HG03066 (cell line): Measurements from ENCODE around the gene LSMEM2.
A peak's percentile ranks its signal among the peaks of the same experiment; 100 is the strongest.
"Not testable (repeated sequence)": the region's sequence is repeated elsewhere in the genome, so short reads cannot be mapped to it uniquely, and the experiment has no call there.

Experiments used
- ATAC-seq: cut with Tn5 transposase; IDR thresholded peaks from one replicate; pipeline ENCODE4 v1.9.1; 2021; ENCODE audit warnings: low read depth; ENCODE audit not compliant: unreplicated experiment

The LSMEM2 gene

GRCh38 chr3:50295553-50296431 lies 16.9 kb downstream of the LSMEM2 start:
- ATAC-seq: no peak

GRCh38 chr3:50296721-50297383 lies 18.0 kb downstream of the LSMEM2 start:
- no peak for ATAC-seq

DNA sequence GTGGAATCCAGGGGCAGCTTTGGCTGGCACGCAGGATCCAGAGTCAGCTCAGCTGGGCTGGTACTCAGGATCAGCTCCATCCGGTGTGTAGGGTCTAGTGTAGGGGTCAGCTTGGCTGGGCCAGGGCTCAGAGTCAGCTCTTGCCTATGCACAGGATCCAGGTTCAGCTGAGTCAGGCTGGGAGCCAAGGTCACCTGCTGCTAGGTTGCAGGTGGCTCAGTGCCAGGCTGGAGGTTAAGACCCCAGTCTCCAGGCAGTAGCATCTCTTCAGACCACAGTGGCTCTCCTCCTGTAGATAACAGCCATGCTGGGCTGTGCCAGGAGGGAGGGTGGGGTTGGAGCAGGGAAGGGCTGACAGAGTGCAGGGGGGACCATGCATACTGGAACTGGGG lies 18.5 kb downstream of the LSMEM2 start:
- ATAC-seq: no peak

DNA sequence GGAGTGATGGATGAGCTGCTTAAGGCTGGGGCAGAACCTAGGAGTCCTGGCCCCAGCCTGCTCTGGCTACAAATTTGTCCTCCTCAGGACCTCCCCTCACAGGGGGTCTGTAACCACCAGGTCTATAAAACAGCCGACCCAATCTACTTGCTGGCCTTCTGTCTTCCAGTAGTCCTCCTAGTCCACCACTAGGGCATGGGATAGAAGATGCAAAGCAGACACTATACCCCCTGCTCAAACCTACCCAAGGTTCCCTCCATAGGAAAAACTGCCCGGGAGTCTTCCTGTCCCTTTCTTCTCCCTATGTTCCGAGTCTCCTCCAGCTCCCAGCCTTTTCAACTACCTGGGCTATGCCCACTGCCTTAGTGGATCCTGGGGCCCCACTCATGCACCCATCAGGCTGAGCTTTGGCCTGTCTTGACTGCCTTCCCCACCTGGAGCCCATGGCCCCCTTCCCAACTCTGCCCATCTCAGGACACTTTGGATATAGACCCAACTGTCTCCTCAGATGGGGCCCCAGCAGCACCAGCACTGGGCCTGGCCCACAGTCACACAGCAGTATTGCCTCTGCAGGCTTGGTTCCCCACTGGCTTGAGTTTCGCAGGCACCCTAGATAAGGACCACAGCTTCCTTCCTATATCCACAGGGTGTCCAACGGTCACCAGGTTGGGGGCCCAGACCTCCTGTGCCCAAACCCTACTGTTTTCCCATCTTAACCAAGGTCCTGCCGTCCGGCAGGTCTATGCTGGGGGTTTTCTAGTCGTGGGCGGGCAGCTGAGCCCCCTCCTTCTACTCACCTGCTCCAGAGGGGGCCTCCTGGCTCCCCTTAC lies 19.2 kb downstream of the LSMEM2 start:
- no peak for ATAC-seq

DNA sequence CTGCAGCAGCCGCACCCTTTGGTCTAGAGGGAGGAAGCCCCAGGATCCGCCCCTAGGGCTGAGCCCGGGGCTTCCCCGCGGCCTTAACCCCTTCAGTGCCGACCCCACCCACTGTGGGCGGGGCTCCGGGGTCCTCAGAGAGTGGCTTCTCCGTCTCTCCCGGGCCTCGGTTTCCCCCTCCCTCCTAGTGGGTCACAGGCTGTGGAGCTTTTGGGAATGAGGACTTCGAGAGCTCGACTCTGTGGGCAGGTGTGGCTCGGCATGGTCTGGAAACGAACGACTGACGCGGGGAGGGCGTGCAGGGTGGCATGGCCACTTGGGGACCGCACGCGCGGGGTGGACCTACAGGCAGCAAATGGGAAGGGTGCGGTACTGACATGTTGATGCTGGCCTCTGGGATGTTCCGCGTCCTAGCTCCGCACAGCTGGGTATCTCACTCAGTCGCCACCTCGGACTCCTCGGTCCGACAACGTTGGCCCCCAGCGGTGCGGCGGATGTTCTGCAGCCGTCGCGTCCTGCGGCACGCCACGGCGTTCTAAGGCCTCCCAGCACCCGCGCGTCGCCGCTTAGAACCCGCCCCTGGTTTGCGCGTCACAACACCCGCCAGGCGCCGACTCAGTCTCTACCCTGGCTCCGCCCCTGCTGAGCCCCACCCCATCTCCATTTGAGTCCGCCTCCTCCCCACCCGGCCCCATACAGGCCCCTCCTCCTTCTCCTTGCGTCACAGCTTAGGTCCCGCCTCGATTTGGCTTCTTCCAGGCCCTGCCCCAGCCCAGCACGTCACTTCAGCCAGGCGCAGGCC lies 20.1 kb downstream of the LSMEM2 start, which contains the start of the genes HYAL3 and NAA80:
Gene HYAL3, minus strand, starts transcription at position 570 of the 802 bp plus-strand sequence. CDS start 3,803 bp downstream, outside the sequence.
Gene NAA80, minus strand, starts transcription at position 570 of the 802 bp plus-strand sequence. CDS start 1,942 bp downstream, outside the sequence.
- ATAC-seq: peak; percentile 86

GRCh38 chr3:50299638-50299928 lies 20.7 kb downstream of the LSMEM2 start:
- ATAC-seq: no peak

- no peak for ATAC-seq
Observed at GRCh38 chr3:50299929-50300680, 21.2 kb downstream of the LSMEM2 start.

- no peak for ATAC-seq
Observed at GRCh38 chr3:50300681-50301254, 21.9 kb downstream of the LSMEM2 start.

DNA sequence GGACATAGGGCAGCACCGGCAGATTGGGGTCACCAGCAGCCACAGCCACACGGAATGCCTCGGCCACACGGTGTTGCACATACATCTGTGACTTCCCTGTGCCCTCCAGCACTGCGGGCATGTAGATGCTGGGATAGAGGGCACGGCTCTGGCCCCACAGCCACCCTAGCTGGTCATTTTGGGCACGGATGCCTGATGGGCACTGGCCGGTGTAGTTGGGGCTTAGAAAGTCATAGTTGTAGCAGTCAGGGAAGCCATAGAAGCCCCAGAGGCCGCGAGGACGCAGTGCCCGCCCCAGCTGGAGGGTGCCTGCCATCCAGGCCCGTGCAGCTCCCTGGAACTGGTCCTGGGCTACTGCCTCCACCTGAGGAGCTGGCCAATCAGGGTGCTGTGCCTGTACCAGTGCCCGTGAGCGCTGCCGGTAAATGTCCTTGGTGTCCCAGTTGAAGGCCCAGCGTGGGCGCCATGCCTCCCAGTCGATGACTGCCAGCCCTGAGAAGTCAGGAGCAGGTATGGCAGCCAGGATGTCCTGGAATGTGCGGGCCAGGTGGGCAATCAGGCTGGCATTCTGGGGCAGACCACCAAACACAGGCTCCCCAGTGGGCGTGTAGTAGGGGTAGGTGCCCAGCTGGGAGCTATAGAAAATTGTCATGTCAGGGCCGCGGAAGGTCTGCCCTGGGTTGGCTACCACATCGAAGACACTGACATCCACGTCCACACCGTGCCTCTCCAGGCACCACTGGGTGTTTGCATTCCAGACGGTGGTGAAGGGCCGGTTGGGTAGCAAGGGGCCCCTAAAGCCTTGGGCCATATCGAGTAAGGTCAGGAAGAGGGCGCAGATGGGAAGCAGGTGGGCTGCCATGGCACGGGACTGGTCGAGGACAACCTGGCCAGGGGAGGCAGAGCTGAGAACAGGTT lies 23.5 kb downstream of the LSMEM2 start:
- no peak for ATAC-seq

DNA sequence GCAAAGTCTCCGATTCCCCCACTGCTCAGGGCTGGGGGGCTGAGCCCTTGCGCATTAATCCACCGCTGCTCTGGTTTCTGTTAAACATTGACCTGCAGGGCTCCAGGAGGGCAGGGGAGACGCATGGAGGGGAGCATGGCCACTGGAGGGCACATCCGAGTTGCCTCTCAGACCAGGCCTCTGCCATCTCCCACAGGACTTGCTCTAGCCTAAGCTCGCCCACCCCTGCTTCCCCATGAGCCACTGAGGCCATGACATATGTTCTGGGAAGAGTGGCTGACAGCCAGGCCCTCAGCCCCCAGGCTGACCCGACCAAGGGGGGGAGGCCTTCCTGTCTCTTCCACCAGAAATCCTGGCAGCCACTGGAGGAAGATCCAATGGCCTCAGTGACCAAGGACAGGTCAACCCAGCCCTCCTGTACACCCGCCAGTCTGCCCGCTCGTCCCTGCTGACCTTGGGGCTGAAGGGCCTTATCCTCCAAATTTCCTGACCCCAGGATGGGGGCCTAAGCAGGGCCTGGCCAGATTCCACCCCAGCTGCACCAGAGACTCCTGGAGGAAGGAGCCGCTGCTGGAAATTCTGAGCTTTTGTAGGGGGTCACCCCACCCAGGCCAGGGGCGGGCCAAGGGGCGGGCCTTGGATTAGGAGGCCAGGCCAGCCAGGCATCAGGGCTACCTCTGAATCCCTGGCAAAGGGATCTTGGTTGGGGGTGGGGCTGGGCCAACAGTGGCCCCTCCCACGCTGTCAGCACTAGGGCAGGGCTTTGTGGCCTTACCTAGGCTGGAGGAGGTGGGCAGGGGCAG lies 24.3 kb downstream of the LSMEM2 start, which contains the start of gene HYAL1:
Gene HYAL1, minus strand, starts transcription at position 562 of the 803 bp plus-strand sequence. CDS start 618 bp downstream, outside the sequence.
- no peak for ATAC-seq

GRCh38 chr3:50304601-50305000 lies 25.7 kb downstream of the LSMEM2 start:
- ATAC-seq: no peak

GRCh38 chr3:50312041-50312440 lies 33.2 kb downstream of the LSMEM2 start:
- not testable (repeated sequence) for ATAC-seq

GRCh38 chr3:50314342-50314741 lies 35.5 kb downstream of the LSMEM2 start:
- ATAC-seq: no peak

DNA sequence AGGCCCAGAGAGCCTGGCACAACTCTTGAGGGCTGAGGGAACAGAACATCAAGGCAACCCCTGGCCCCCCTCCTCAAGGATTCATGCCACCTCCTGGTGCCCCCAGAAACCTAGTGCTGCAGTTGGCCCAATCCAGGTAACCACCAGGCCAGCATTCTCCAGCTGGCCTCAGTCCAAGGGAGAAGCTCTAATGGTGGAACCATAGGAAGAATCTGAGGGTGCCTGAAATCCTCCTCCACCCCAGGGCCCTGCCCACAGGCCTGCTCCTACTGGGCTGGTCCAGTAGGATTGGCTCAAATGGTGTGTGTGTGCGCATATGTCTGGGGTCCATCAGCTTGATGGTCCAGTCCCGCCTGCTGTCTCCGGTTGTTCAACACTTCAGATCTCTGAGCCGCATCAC lies 35.9 kb downstream of the LSMEM2 start:
- ATAC-seq: no peak

- no peak for ATAC-seq
Observed at GRCh38 chr3:50316657-50317242, 37.9 kb downstream of the LSMEM2 start.

DNA sequence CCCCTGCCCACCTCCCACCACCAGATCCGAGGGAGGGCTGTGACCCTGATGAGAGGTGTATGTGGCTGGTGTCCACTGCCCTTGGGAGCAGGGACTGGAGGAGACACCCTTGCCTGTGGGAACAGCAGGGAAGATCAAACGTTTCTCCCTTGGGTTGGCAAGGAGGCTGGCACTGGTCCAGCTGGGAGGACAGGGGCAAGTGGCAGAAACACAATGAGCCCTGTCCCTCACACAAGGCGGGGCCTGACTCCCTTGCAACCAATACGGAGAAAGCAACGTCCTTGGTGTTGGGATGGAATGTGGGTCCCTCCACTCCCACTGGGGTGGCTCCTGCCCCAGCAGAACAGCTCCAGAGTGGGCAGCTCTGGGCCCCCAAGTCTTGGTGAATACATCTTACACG lies 38.4 kb downstream of the LSMEM2 start:
- no peak for ATAC-seq

- no peak for ATAC-seq
Observed at GRCh38 chr3:50318163-50318562, 39.3 kb downstream of the LSMEM2 start.
